Keratinocyte (primary cell): ENCODE measurements around the gene SLC6A17. TPM values are rescaled to one million over a fixed set of nuclear protein-coding genes. Genes with fewer than 3 reads are reported as not detected.

Experiments used
- DNase-seq: peaks from one replicate; pipeline ENCODE4 v3.0.0-alpha.2; 2011; ENCODE audit warnings: low read depth, missing footprints, low spot score
- FAIRE-seq: peaks from 2 replicates; lab custom pipeline; 2011; peaks lifted over from hg19 to GRCh38; lab: Jason Lieb, UNC
- H2AFZ ChIP-seq: 2 replicates; pipeline ENCODE4 v1.6.0; 2012; ENCODE audit warnings: low read length, control low read depth, inconsistent platforms; ENCODE audit not compliant: control insufficient read depth
- H3K27ac ChIP-seq: 2 replicates; pipeline ENCODE4 v1.5.1; 2011; ENCODE audit warnings: low read length; ENCODE audit not compliant: control insufficient read depth, insufficient read depth
- H3K27me3 ChIP-seq: 3 replicates; pipeline ENCODE4 v1.6.0; 2011; ENCODE audit warnings: low read length; ENCODE audit not compliant: control insufficient read depth, insufficient read depth; ENCODE audit errors: extremely low read depth
- H3K36me3 ChIP-seq, 2 experiments: 2 replicates in 1 of 2; 3 replicates in 1 of 2; pipeline ENCODE4 v1.5.1; 2011; ENCODE audit warnings: low read length in 2 of 2, mild to moderate bottlenecking in 1 of 2; ENCODE audit not compliant: control insufficient read depth in 2 of 2, insufficient read depth in 2 of 2; ENCODE audit errors: extremely low read depth in 1 of 2
- H3K4me1 ChIP-seq: 3 replicates; pipeline ENCODE4 v1.5.1; 2011; ENCODE audit warnings: low read length; ENCODE audit not compliant: control insufficient read depth, insufficient read depth; ENCODE audit errors: extremely low read depth
- H3K4me2 ChIP-seq: 3 replicates; pipeline ENCODE4 v1.6.0; 2011; ENCODE audit warnings: low read depth, low read length; ENCODE audit not compliant: control insufficient read depth, insufficient read depth; ENCODE audit errors: extremely low read depth
- H3K4me3 ChIP-seq, 3 experiments: fragments of 200-600 bp in 1 of 3; sonication (generic) in 1 of 3; 2 replicates in 2 of 3; 3 replicates in 1 of 3; pipeline ENCODE4 v1.5.1; 2011 to 2016; ENCODE audit warnings: low read length in 3 of 3, mild to moderate bottlenecking in 3 of 3, control low read depth in 2 of 3, inconsistent platforms in 1 of 3, low read depth in 1 of 3, mixed read lengths in 1 of 3, mixed run types in 1 of 3, moderate library complexity in 1 of 3; ENCODE audit not compliant: control insufficient read depth in 2 of 3, insufficient read depth in 2 of 3; ENCODE audit errors: extremely low read depth in 1 of 3
- H3K79me2 ChIP-seq: 2 replicates; pipeline ENCODE4 v1.6.0; 2012; ENCODE audit warnings: low read length; ENCODE audit not compliant: control insufficient read depth, insufficient read depth
- H3K9ac ChIP-seq: 3 replicates; pipeline ENCODE4 v1.6.0; 2011; ENCODE audit warnings: low read length; ENCODE audit not compliant: control insufficient read depth, insufficient read depth; ENCODE audit errors: extremely low read depth
- H3K9me1 ChIP-seq: 3 replicates; pipeline ENCODE4 v1.6.0; 2011; ENCODE audit warnings: low read length; ENCODE audit not compliant: control insufficient read depth, insufficient read depth; ENCODE audit errors: extremely low read depth
- H3K9me3 ChIP-seq: 2 replicates; pipeline ENCODE4 v1.5.1; 2012; ENCODE audit warnings: low read depth, low read length; ENCODE audit not compliant: control insufficient read depth
- H4K20me1 ChIP-seq: 3 replicates; pipeline ENCODE4 v1.6.0; 2011; ENCODE audit warnings: low read length; ENCODE audit not compliant: control insufficient read depth, insufficient read depth; ENCODE audit errors: extremely low read depth
- CTCF ChIP-seq, 3 experiments: IDR thresholded peaks in 1 of 3; conservative IDR thresholded peaks in 1 of 3; optimal IDR thresholded peaks in 1 of 3; 2 replicates in 2 of 3; 3 replicates in 1 of 3; pipeline versions ENCODE3 to v1.5.1; 2011; ENCODE audit warnings: low read length in 3 of 3, mild to moderate bottlenecking in 3 of 3, moderate library complexity in 2 of 3, control low read depth in 1 of 3, inconsistent platforms in 1 of 3; ENCODE audit not compliant: insufficient read depth in 2 of 3; ENCODE audit errors: extremely low read depth in 1 of 3
- EZH2 ChIP-seq: IDR thresholded peaks from one replicate; pipeline ENCODE4 v1.6.1; 2012; ENCODE audit warnings: inconsistent platforms, mild to moderate bottlenecking, low read length, moderate library complexity
- dilution Hi-C: fragments of 300-500 bp; cut with MboI; formaldehyde crosslinking; loops from one replicate; pipeline ENCODE4 v1.7.0; 2020; ENCODE audit warnings: low sequenced_read_pairs; ENCODE audit not compliant: extremely low pct_ligation_motif_present
- polyA plus RNA-seq, 5 experiments: library from polyadenylated mRNA; depleted of rRNA in 3 of 5; stranded (reverse) in 3 of 5; stranded (forward) in 1 of 5; unstranded in 1 of 5; fragments of >200 nt; gene quantifications; 1 replicate in 1 of 5; 2 replicates in 3 of 5; 3 replicates in 1 of 5; pipeline versions ENCODE4 v1.2.1 to v1.2.3, GENCODE V29; 2011 to 2012; ENCODE audit warnings: missing spikeins in 2 of 5, low read depth in 1 of 5, low replicate concordance in 1 of 5

The SLC6A17 gene
- polyA plus RNA-seq, 1 donor (not counting 4 experiments of a cell fraction or from before 2014, with no cell fraction given) = 0.25 TPM

GRCh38 chr1:110111081-110111480 is 39.2 kb upstream of the SLC6A17 start:
- Histone ChIP-seq H3K79me2 (no peaks in the 10 kb centered on the region), H3K36me3 (no peaks in the 10 kb centered on the region), H3K4me1 (no peaks in the 10 kb centered on the region), H2AFZ (no peak overlapping the region), H3K9me1 (no peaks in the 10 kb centered on the region), H3K9me3 (no peaks in the 10 kb centered on the region), H3K27me3 (peaks cover 40% of the 10 kb centered on the region), H3K9ac (no peak overlapping the region), H3K4me2 (no peak overlapping the region), H4K20me1 (no peaks in the 10 kb centered on the region), H3K27ac (no peak overlapping the region), H3K4me3 (no peak overlapping the region)
- dilution Hi-C loops = no loop called here
- TF ChIP-seq EZH2 (no peak), CTCF (optimal IDR thresholded peaks at IDR 0.05 in 1 of 3, IDR thresholded peaks at IDR 0.05 in 1 of 3, conservative IDR thresholded peaks at IDR 0.05 in 1 of 3; ENCODE audit: extremely low read depth in 1 of 3, insufficient read depth in 2 of 3, low read length in 3 of 3) (no peak)
- FAIRE-seq (no peak), DNase-seq (no peak)

GRCh38 chr1:110112143-110112542 is 38.2 kb upstream of the SLC6A17 start, which contains the start of gene UBL4B:
Gene UBL4B (plus strand): TSS chr1:110112443. CDS start chr1:110112535, 92 bp downstream.
- Histone ChIP-seq H2AFZ (no peak within 1 kb of the TSS), H3K9ac (no peak within 1 kb of the TSS), H4K20me1 (no peaks in the 10 kb centered on the region), H3K27ac (no peak within 1 kb of the TSS), H3K4me1 (no peaks in the 10 kb centered on the region), H3K36me3 (no peaks in the 10 kb centered on the region), H3K79me2 (no peaks in the 10 kb centered on the region), H3K4me2 (no peak within 1 kb of the TSS), H3K9me3 (no peaks in the 10 kb centered on the region), H3K27me3 (peaks cover 36% of the 10 kb centered on the region), H3K9me1 (no peaks in the 10 kb centered on the region), H3K4me3 (no peak within 1 kb of the TSS)
- DNase-seq (no peak), FAIRE-seq (no peak)
- no peak for TF ChIP-seq EZH2
- TF ChIP-seq CTCF (optimal IDR thresholded peaks at IDR 0.05 in 1 of 3, IDR thresholded peaks at IDR 0.05 in 1 of 3, conservative IDR thresholded peaks at IDR 0.05 in 1 of 3; ENCODE audit: extremely low read depth in 1 of 3, insufficient read depth in 2 of 3, low read length in 3 of 3) = no peak
- dilution Hi-C loops = no loop called here
